Upper lobe of left lung (tissue), 4 donors: ENCODE measurements around the gene SDCCAG8.

ENCODE experiments used
- CTCF ChIP-seq, 6 experiments: fragments of 450-650 bp in 4 of 6; fragments of 200-600 bp in 2 of 6; sonication (generic) in 2 of 6; IDR thresholded peaks; one replicate each; pipeline ENCODE4 v1.5.1; 2016 to 2019; ENCODE audit warnings: antibody characterized with exemption in 6 of 6
- EP300 ChIP-seq, 4 donors: sonication (generic); formaldehyde crosslinking; IDR thresholded peaks; one replicate each; pipeline ENCODE4 v1.5.1; 2017; ENCODE audit warnings: antibody characterized with exemption in 4 of 4, control low read depth in 2 of 4
- POLR2A ChIP-seq, 4 donors: fragments of 450-650 bp; IDR thresholded peaks; one replicate each; pipeline ENCODE4 v1.5.1; 2016 to 2017; ENCODE audit warnings: antibody characterized with exemption in 4 of 4, mild to moderate bottlenecking in 2 of 4
- POLR2AphosphoS5 ChIP-seq, 2 donors: sonication (generic); formaldehyde crosslinking; IDR thresholded peaks; one replicate each; pipeline ENCODE4 v1.5.1; 2017; ENCODE audit warnings: antibody characterized with exemption in 2 of 2

GRCh38 chr1:243293941-243294722, 38.3 kb downstream of the SDCCAG8 start:
- TF ChIP-seq CTCF (IDR thresholded peaks at IDR 0.05): no peak
- TF ChIP-seq EP300 (IDR thresholded peaks at IDR 0.05): no peak
- no peak for TF ChIP-seq POLR2A (IDR thresholded peaks at IDR 0.05)
- no peak for TF ChIP-seq POLR2AphosphoS5 (IDR thresholded peaks at IDR 0.05)
